GM12874 (cell line): ENCODE measurements around the gene PAPPA.

Source experiments
- TF ChIP-seq, protein P1 (sequence below): IDR thresholded peaks from 2 replicates; pipeline ENCODE4 v1.5.1; 2011; ENCODE audit warnings: low read depth, mild to moderate bottlenecking, control low read depth, low read length, moderate library complexity; ENCODE audit not compliant: insufficient read depth

The PAPPA gene

DNA sequence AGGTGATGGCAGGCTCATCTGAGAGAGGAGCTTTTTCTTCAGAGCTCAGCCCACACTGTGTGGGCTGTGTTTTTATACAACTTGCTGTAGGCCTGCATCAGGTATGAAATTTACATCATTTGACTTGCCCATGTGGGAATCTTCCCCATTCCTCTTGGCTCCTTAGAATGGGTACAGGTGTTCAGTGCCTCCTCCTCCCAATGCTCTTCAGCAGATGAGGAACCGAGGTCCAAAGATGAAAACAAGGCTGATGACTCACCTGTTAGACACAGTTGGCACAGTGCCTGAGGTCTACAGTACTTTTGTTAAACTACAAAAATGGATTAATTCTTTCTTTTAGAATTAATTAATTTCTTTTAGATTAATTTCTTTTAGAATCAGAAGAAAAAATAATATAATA, 20.8 kb downstream of the PAPPA start:
- TF ChIP-seq, protein P1, sequence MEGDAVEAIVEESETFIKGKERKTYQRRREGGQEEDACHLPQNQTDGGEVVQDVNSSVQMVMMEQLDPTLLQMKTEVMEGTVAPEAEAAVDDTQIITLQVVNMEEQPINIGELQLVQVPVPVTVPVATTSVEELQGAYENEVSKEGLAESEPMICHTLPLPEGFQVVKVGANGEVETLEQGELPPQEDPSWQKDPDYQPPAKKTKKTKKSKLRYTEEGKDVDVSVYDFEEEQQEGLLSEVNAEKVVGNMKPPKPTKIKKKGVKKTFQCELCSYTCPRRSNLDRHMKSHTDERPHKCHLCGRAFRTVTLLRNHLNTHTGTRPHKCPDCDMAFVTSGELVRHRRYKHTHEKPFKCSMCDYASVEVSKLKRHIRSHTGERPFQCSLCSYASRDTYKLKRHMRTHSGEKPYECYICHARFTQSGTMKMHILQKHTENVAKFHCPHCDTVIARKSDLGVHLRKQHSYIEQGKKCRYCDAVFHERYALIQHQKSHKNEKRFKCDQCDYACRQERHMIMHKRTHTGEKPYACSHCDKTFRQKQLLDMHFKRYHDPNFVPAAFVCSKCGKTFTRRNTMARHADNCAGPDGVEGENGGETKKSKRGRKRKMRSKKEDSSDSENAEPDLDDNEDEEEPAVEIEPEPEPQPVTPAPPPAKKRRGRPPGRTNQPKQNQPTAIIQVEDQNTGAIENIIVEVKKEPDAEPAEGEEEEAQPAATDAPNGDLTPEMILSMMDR, result no peak

DNA sequence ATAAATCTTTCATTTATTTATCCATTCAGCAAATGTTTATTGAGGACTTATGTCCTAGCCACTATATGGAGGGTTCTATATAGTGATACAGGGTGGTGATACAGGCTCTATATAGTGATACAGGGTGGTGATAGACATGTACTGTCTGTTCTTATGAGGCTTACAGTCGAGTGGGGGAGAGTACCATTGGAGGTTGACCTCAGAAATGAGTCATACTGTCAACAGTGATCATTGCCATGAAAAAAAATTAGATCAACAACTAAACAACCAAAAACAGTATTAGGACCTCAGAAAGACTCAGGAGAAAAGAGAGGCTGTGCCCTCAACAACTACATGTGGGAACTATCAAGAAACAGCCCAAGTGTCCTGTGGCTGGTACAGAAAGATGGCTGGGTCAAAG, 22.0 kb downstream of the PAPPA start:
- TF ChIP-seq, protein P1, result no peak

DNA sequence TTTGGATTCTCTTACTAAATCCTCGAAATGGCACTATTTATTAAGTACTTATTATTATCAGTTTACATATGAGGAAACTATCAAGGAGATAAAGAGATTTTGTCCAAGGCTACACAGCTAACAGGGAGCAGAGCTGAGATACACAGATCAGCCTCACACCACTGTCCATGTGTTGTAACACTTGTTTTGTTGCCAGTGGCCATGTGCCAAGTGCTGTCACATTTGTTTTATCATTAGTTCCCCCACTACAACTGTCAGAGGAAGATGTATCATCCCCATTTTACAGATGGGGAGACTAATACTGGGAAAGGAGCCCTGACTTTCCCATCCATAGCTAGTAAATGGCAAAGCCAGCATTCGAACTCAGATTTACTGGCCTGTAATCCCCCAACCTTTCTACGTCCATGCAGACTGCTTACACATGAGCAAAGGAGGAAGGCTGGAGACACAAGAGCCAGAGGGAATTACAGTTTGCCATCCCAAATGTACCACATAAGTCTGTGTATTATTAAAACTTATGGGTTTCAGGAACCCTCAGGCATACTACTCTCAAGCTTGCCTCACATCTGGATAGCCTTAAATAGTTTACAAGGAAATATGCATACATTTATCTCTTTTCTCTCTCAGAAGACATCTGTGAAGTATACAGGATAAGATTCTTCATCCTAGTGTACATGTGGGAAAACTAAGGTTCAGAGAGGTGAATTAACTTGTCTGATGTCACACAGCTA, 25.1 kb downstream of the PAPPA start:
- TF ChIP-seq, protein P1, result no peak

DNA sequence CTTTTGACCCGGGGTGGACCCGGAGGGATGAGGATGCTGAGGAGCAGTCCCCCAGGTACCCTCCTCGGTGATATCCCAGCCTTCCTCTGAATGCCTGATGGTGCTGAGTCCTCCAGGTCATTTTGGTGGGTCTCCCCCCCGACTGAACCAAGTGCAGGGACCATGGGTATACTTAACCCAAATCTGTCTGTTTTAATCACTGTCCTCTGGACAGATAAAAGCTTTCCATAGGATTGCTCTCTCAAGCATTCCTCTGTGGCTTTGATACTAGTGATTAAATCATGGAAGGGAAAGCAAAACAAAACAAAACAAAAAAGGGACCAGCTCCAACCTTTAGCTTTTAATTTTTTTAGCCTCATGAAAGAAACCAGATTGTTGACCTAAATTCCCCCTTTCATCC, 26.0 kb downstream of the PAPPA start:
- TF ChIP-seq, protein P1, result no peak

DNA sequence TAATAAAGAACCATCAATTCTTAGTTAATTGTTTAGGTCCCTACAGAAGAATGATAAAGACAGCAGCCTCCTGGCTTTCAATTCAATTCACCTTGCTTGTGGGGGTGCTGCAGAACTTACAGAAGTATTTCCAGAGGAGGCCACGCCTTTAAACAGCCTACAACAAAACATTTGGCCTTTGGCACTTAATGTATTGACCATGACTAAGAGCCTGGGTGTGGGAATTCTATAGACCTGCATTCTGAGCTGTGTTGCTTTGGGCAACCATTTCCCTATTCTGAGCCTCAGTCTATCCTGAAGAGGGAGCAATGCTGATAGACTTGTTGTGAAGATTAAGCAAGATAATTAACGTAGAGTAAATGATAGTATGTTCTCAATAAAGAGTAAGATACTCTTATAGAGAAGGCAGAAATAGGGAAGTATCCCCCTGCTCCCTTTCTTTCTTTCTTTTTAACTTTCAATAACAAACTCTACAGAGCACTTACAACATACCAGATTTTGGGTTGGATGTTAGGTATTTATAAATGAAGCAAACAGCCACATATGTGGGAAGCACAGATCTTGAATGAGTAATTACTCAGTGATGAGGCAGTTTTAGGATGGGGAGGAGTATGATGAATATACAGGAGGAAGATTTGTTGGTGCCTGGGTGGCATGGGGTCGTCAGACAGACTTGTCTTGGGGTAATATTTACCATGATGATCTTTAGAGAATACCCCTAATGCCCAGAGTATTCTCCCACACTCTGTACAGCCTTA, 28.4 kb downstream of the PAPPA start:
- TF ChIP-seq, protein P1, result no peak

DNA sequence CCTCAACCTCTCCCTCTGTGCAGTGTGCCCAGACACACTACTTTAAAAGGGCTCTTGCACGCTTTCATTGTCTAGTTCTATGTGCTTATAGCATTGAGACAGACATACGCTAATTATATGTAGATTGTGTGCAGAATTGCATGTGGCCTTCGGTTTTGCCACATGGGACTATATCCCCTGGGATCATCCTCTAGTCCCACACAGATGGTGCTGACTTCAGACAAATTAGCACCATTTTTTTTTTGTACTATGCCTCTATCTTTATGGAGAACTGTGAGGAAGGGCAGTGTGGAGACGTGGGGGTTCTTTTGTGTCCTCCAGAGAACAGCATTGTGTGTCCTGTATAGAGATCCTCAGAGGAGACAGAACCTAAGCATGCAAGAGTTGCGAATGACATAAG, 29.3 kb downstream of the PAPPA start:
- TF ChIP-seq, protein P1, result no peak

DNA sequence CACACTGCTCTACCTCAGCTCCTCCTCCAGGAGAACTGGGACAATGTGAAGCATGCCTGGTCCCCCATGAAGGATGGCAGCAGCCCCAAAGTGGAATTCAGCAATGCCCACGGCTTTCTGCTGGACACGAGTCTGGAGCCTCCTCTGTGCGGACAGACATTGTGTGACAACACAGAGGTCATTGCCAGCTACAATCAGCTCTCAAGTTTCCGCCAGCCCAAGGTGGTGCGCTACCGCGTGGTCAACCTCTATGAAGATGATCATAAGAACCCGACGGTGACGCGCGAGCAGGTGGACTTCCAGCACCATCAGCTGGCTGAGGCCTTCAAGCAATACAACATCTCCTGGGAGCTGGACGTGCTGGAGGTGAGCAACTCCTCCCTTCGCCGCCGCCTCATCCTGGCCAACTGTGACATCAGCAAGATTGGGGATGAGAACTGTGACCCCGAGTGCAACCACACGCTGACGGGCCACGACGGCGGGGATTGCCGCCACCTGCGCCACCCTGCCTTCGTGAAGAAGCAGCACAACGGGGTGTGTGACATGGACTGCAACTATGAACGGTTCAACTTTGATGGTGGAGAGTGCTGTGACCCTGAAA, 34.1 kb downstream of the PAPPA start:
- TF ChIP-seq, protein P1, result no peak
